Endothelial cell of umbilical vein (primary cell): ENCODE results near the gene YIPF2. TPM values are rescaled to one million over a fixed set of nuclear protein-coding genes. Genes with fewer than 3 reads are reported as not detected.

Experiments
- BruUV-seq: library from RNA; stranded (reverse); fragments of 400-500 nt; replicated peaks from 2 replicates; lab custom pipeline; 2021; lab: Mats Ljungman, UMichigan
- CTCF ChIA-PET: fragments of 300-600, 350-600 bp; sonication (Branson Sonifier 250); formaldehyde crosslinking; loops from one replicate; lab custom pipeline; 2021; ENCODE audit warnings: antibody characterized with exemption, inconsistent platforms; lab: Charles Lee
- POLR2A ChIA-PET: fragments of 300-600, 350-600 bp; sonication (Branson Sonifier 250); formaldehyde crosslinking; loops from one replicate; lab custom pipeline; 2021; ENCODE audit warnings: antibody characterized with exemption, inconsistent platforms; lab: Charles Lee
- DNase-seq: peaks from one replicate; pipeline ENCODE4 v3.0.0-alpha.2; 2011; ENCODE audit warnings: low read depth, low spot score
- FAIRE-seq: peaks from 2 replicates; lab custom pipeline; 2011; peaks lifted over from hg19 to GRCh38; lab: Jason Lieb, UNC
- H2AFZ ChIP-seq: 2 replicates; pipeline ENCODE4 v1.6.0; 2012; ENCODE audit warnings: low read depth, low read length, control low read depth, inconsistent platforms
- H3K27ac ChIP-seq: 2 replicates; pipeline ENCODE4 v1.5.1; 2011; ENCODE audit warnings: low read depth, mild to moderate bottlenecking, control low read depth, low read length, moderate library complexity; ENCODE audit not compliant: insufficient read depth
- H3K27me3 ChIP-seq, 2 experiments: 2 replicates each; pipeline versions ENCODE4 v1.6.0 to v1.6.1; 2011; ENCODE audit warnings: low read length in 2 of 2, mixed read lengths in 1 of 2; ENCODE audit not compliant: control insufficient read depth in 2 of 2, insufficient read depth in 2 of 2
- H3K36me3 ChIP-seq, 2 experiments: 2 replicates in 1 of 2; 3 replicates in 1 of 2; pipeline ENCODE4 v1.5.1; 2011; ENCODE audit warnings: low read length in 2 of 2, mild to moderate bottlenecking in 1 of 2, moderate library complexity in 1 of 2; ENCODE audit not compliant: control insufficient read depth in 2 of 2, insufficient read depth in 2 of 2; ENCODE audit errors: extremely low read depth in 1 of 2
- H3K4me1 ChIP-seq: 3 replicates; pipeline ENCODE4 v1.5.1; 2011; ENCODE audit warnings: mild to moderate bottlenecking, low read length; ENCODE audit not compliant: control insufficient read depth, insufficient read depth; ENCODE audit errors: extremely low read depth
- H3K4me2 ChIP-seq: 2 replicates; pipeline ENCODE4 v1.6.1; 2011; ENCODE audit warnings: low read length, control low read depth, mixed read lengths; ENCODE audit not compliant: insufficient read depth
- H3K4me3 ChIP-seq, 3 experiments: fragments of 200-600 bp in 1 of 3; sonication (generic), shearing (Covaris generic) in 1 of 3; replicated peaks in 1 of 3; 2 replicates each; pipeline ENCODE4 v1.5.1; 2011 to 2016; ENCODE audit warnings: control low read depth in 3 of 3, low read length in 3 of 3, mild to moderate bottlenecking in 2 of 3, inconsistent platforms in 1 of 3, low read depth in 1 of 3, moderate library complexity in 1 of 3; ENCODE audit not compliant: insufficient read depth in 1 of 3
- H3K79me2 ChIP-seq: 2 replicates; pipeline ENCODE4 v1.6.0; 2012; ENCODE audit warnings: low read length, inconsistent platforms; ENCODE audit not compliant: control insufficient read depth, insufficient read depth
- H3K9ac ChIP-seq: replicated peaks from 2 replicates; pipeline ENCODE3; 2011; ENCODE audit warnings: low read length, control low read depth; ENCODE audit not compliant: insufficient read depth; ENCODE audit errors: extremely low read depth
- H3K9me1 ChIP-seq: replicated peaks from 3 replicates; pipeline ENCODE4 v1.6.0; 2011; ENCODE audit warnings: mild to moderate bottlenecking, low read length; ENCODE audit not compliant: control insufficient read depth, insufficient read depth; ENCODE audit errors: extremely low read depth
- H3K9me3 ChIP-seq: replicated peaks from 2 replicates; pipeline ENCODE4 v1.5.1; 2012; ENCODE audit warnings: low read length, inconsistent platforms; ENCODE audit not compliant: control insufficient read depth, insufficient read depth
- H4K20me1 ChIP-seq: replicated peaks from 2 replicates; pipeline ENCODE3; 2011; ENCODE audit warnings: mild to moderate bottlenecking, low read length; ENCODE audit not compliant: control insufficient read depth, insufficient read depth; ENCODE audit errors: extremely low read depth
- CTCF ChIP-seq, 2 donors: IDR thresholded peaks; 1 replicate in 1 of 2; 2 replicates in 1 of 2; pipeline ENCODE4 v1.5.1; 2011; ENCODE audit warnings: low read length in 2 of 2, mild to moderate bottlenecking in 2 of 2, moderate library complexity in 2 of 2, control low read depth in 1 of 2, inconsistent platforms in 1 of 2, low read depth in 1 of 2; ENCODE audit not compliant: insufficient read depth in 1 of 2; ENCODE audit errors: extremely low read depth in 1 of 2
- EZH2 ChIP-seq: IDR thresholded peaks from 2 replicates; pipeline ENCODE4 v1.6.1; 2012; ENCODE audit warnings: borderline replicate concordance, low read depth, mild to moderate bottlenecking, moderate library complexity, low read length, inconsistent platforms; ENCODE audit not compliant: severe bottlenecking
- FOS ChIP-seq: IDR thresholded peaks from 2 replicates; pipeline ENCODE4 v1.6.1; 2011; ENCODE audit warnings: mild to moderate bottlenecking, low read length, moderate library complexity, borderline replicate concordance; ENCODE audit not compliant: insufficient read depth
- GATA2 ChIP-seq: IDR thresholded peaks from 2 replicates; pipeline ENCODE4 v1.7.0; 2011; ENCODE audit warnings: low read depth, mild to moderate bottlenecking, moderate library complexity, mixed read lengths, low read length; ENCODE audit not compliant: insufficient read length, insufficient read depth
- JUN ChIP-seq: IDR thresholded peaks from 2 replicates; pipeline ENCODE4 v1.6.1; 2011; ENCODE audit warnings: borderline replicate concordance, low read depth; ENCODE audit not compliant: insufficient read length, insufficient read depth
- MYC ChIP-seq: IDR thresholded peaks from one replicate; pipeline ENCODE4 v1.6.1; 2011; ENCODE audit warnings: mild to moderate bottlenecking, low read depth, low read length
- POLR2A ChIP-seq: IDR thresholded peaks from 2 replicates; pipeline ENCODE4 v1.6.1; 2012; ENCODE audit warnings: low read depth, mild to moderate bottlenecking, control low read depth, low read length
- POLR2AphosphoS5 ChIP-seq: IDR thresholded peaks from 2 replicates; pipeline ENCODE4 v1.6.1; 2012; ENCODE audit warnings: low read depth, mild to moderate bottlenecking, control low read depth, low read length, moderate library complexity; ENCODE audit not compliant: insufficient read depth
- dilution Hi-C: fragments of 300-500 bp; cut with MboI; formaldehyde crosslinking; loops from one replicate; pipeline ENCODE4 v1.15.0; 2019; ENCODE audit warnings: low sequenced_read_pairs; ENCODE audit not compliant: extremely low pct_ligation_motif_present
- intact Hi-C: fragments of 100-400 bp; cut with micrococcal nuclease; formaldehyde crosslinking; loops from one replicate; pipeline ENCODE4 v1.10.0; 2022
- polyA plus RNA-seq, 4 experiments: library from polyadenylated mRNA; depleted of rRNA in 3 of 4; stranded (reverse) in 3 of 4; unstranded in 1 of 4; fragments of >200 nt; gene quantifications; 2 replicates each; pipeline versions ENCODE4 v1.2.1 to v1.2.3, GENCODE V29; 2011 to 2012; ENCODE audit warnings: missing spikeins in 1 of 4
- total RNA-seq: library from RNA; stranded (reverse); gene quantifications from 2 replicates; pipeline ENCODE4 v1.2.3, GENCODE V29; 2021
- TF ChIP-seq, protein P1 (sequence below): IDR thresholded peaks from 2 replicates; pipeline ENCODE4 v1.6.1; 2011; ENCODE audit not compliant: insufficient read depth, insufficient read length

Gene YIPF2
- total and polyA plus RNA-seq, 2 donors (not counting 3 experiments of a cell fraction or from before 2014, with no cell fraction given), result 47.8 to 104 TPM

GRCh38 chr19:10882108-10882457 lies 46.4 kb downstream of the YIPF2 start:
- H3K36me3 ChIP-seq, result no peaks in the 10 kb centered on the region
- H3K27ac ChIP-seq, result no peak overlapping the region
- H3K9ac ChIP-seq, result no peak overlapping the region
- H3K9me3 ChIP-seq, result no peaks in the 10 kb centered on the region
- H3K4me3 ChIP-seq, result no peak overlapping the region
- peaks cover 56% of the 10 kb centered on the region for H3K79me2 ChIP-seq
- no peaks in the 10 kb centered on the region for H3K27me3 ChIP-seq
- TF ChIP-seq POLR2AphosphoS5 (no peak), FOS (no peak), JUN (no peak), POLR2A (no peak), MYC (no peak), EZH2 (no peak), GATA2 (no peak), CTCF (IDR thresholded peaks at IDR 0.05; ENCODE audit: extremely low read depth in 1 of 2, insufficient read depth in 1 of 2, low read depth in 1 of 2, low read length in 2 of 2) (no peak)
- TF ChIP-seq, protein P1, sequence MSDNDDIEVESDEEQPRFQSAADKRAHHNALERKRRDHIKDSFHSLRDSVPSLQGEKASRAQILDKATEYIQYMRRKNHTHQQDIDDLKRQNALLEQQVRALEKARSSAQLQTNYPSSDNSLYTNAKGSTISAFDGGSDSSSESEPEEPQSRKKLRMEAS, result no peak
- no TSS peak for BruUV-seq
- intact Hi-C loops, result no loop called here
- H2AFZ ChIP-seq, result no peak overlapping the region
- dilution Hi-C loops, result no loop called here
- CTCF ChIA-PET, result interaction anchor here (1.0 to 2.7 kb wide), 4 partner anchors 9 to 24 kb away, joined by 3 to 21 read pairs (median 6); partner anchors contain the start of gene CARM1
- no peaks in the 10 kb centered on the region for H4K20me1 ChIP-seq
- DNase-seq (no peak), FAIRE-seq (no peak)
- H3K9me1 ChIP-seq, result no peaks in the 10 kb centered on the region
- POLR2A ChIA-PET, result no interaction called here
- no peaks in the 10 kb centered on the region for H3K4me1 ChIP-seq
- no peak overlapping the region for H3K4me2 ChIP-seq
